GM08714 (cell line): ENCODE measurements around the gene ADH4.
"Not testable (repeated sequence)": the region's sequence is repeated elsewhere in the genome, so short reads cannot be mapped to it uniquely, and the experiment has no call there.

ENCODE experiments used
- H3K4me3 ChIP-seq: fragments of 200-500 bp; sonication (Bioruptor generic); 2 replicates; pipeline ENCODE4 v1.5.1; 2014; ENCODE audit warnings: mild to moderate bottlenecking, low read length, inconsistent platforms
- ZNF274 ChIP-seq: IDR thresholded peaks from 2 replicates; pipeline ENCODE4 v1.6.1; 2012; ENCODE audit warnings: mild to moderate bottlenecking, low read depth, low read length

ADH4 gene

GRCh38 chr4:99104153-99104552 lies 39.9 kb downstream of the ADH4 start:
- no peak for TF ChIP-seq ZNF274
- H3K4me3 ChIP-seq, result no peak overlapping the region

DNA sequence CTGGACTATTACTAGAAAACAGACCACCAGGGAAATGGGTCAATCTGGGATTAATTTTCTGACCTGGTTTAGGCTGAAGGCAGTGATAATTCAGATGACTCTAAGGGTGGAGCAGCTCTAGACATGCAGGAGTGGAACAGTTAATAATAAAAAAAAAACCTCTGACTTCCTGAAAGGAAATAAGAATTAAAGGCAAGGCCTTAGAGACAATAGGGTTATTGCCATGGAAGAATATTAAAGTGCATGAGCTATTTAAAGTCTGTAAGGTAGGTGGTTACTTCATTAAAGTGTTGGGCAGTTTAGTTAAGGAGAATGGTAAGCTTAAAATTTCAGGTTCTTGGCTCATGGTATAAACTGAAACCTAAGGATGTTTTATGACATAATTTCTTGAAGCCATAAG lies 40.9 kb downstream of the ADH4 start:
- no peak overlapping the region for H3K4me3 ChIP-seq
- no peak for TF ChIP-seq ZNF274

- no peak for TF ChIP-seq ZNF274
- no peak overlapping the region for H3K4me3 ChIP-seq
These were observed 41.5 kb downstream of the ADH4 start for GRCh38 chr4:99102634-99103033.

- H3K4me3 ChIP-seq, result no peak overlapping the region
- TF ChIP-seq ZNF274, result no peak
These were observed 43.2 kb downstream of the ADH4 start for GRCh38 chr4:99100876-99101275.

DNA sequence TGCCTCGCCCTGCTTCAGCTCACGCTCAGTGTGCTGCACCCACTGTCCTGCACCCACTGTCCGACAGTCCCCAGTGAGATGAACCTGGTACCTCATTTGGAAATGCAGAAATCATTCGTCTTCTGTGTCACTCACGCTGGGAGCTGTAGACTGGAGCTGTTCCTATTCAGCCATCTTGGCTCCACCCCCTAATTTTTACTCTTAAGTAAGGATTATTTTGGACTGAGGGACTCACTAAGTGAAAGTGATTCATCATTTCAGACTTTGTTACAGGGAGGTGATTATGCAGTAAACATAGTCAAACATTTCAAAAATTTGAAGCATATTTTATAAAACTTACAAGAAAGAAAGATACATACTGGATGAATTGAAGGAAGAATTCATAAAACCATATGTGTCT lies 44.3 kb downstream of the ADH4 start:
- H3K4me3 ChIP-seq, result not testable (repeated sequence)

DNA sequence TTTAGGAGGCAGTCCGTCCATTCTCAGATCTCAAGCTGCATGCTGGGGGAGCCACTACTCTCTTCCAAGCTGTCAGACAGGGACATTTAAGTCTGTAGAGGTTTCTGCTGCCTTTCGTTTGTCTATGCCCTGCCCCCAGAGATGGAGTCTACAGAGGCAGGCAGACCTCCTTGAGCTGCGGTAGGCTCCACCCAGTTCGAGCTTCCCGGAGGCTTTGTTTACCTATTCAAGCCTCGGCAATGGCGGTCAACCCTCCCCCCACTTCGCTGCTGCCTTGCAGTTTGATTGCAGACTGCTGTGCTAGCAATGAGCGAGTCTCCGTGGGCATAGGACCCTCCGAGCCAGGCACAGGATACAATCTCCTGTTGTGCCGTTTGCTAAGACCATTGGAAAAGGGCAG lies 44.8 kb downstream of the ADH4 start:
- H3K4me3 ChIP-seq, result no peak overlapping the region
- no peak for TF ChIP-seq ZNF274

GRCh38 chr4:99091841-99092240 lies 52.3 kb downstream of the ADH4 start:
- H3K4me3 ChIP-seq, result not testable (repeated sequence)

GRCh38 chr4:99091216-99091575 lies 52.9 kb downstream of the ADH4 start:
- H3K4me3 ChIP-seq, result no peak overlapping the region
- no peak for TF ChIP-seq ZNF274

DNA sequence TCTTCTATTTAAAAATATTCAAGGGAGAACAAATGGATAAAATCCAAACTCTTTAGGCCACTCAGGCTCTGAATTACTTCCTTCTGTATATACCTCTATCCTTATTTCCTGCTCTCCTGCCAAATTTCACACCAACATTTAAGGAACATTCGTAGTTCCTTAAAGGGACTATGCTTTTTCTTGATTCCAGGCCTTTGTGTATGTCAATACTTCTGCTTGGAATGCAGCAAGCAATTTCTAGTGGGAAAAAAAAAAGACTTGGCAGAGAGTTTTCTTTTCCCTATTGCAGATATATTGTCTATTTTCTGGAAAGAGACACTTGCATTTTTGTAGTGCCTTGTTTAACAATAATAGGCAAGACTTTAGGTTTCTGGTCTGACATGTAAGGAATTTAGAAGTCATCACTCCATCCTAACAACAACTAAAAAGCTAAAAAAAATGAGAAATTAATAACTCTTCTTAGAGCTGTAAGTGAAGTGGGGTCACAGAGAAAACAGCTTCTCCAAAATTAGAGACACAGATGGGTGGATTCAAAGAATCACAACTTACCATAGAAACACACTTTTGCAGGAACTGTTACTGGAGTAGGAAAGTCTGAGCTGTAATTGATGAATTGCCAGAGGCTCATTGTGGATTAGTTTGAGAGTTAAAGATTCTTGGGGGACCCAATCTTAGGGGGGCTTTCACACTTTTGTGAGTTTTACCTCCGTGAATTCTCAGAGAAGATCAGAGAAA lies 53.4 kb downstream of the ADH4 start:
- H3K4me3 ChIP-seq, result no peak overlapping the region
- TF ChIP-seq ZNF274, result no peak

DNA sequence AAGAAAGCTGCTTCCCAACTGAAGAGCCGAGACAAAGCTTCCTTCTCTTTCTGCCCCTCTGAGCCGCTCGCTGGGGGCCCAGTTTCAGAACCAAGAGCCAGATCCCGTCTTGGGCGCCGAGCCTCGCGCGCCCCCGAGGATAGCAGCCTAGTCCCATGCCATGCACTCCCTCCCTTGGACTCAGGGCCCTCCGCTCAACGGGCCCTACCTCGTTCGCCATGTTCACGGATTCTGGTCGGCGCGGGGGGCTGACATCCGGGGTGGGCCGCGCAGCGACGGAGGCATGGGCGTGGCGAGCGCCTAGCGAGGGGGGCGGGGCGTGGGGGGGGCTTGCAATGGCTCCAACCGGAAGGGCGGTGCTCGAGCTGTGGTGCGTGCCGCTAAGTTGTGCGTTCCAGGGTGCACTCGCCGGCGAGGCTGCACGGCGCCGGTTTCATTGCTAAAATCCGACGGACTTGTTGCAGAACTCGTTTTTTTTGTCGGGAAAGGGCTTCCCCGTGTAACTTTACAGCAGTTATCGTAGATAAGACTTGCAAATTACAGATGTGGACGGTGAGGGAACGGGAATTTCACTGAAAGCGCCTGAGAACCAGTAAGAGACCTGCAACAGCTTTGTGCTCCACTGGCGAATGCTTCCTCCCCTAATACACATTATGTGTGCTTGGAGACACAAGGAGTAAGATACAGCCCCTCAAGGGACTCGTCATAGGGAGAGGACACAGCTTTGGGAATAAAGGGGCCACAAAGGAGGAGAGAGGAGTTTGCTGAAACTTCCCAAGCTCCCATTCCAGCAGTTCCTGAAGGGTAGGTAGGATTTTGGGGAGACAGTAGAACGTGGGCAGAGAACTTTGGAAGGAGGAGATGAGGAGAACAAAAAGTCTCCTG lies 55.4 kb downstream of the ADH4 start, which contains the start of gene ADH5:
TSS of gene ADH5 (minus strand) at position 308 of the 885 bp plus-strand sequence. CDS start at position 220, 88 bp downstream.
- H3K4me3 ChIP-seq, result peak within 1 kb of the TSS; percentile 98
- no peak for TF ChIP-seq ZNF274

DNA sequence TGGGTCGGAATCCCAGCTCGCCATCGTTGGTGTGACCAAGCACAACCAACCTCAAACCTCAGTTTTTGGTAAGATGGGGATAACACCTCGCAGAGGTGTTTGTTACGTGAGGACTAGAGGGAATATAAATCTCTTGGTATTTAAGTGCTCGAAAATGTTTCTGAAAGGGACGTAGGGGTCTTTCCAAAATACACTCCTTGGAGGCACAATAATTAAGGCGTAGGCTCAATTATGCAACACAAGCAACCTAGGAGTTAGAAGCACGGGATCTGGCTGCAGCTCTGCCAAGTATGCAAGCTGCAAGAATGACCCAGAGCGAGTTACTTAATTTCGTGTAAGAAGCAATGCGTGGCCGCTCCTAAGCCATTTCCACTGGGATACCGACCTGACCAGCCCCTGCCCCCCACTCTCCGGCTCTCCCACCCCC lies 56.1 kb downstream of the ADH4 start:
- no peak for TF ChIP-seq ZNF274
- peak overlapping the region; percentile 98 for H3K4me3 ChIP-seq

- H3K4me3 ChIP-seq, result no peak overlapping the region
- TF ChIP-seq ZNF274, result no peak
These were observed 59.5 kb downstream of the ADH4 start for GRCh38 chr4:99084595-99084994.

- no peak for TF ChIP-seq ZNF274
- H3K4me3 ChIP-seq, result no peak overlapping the region
These were observed 61.9 kb downstream of the ADH4 start for GRCh38 chr4:99082192-99082591.

DNA sequence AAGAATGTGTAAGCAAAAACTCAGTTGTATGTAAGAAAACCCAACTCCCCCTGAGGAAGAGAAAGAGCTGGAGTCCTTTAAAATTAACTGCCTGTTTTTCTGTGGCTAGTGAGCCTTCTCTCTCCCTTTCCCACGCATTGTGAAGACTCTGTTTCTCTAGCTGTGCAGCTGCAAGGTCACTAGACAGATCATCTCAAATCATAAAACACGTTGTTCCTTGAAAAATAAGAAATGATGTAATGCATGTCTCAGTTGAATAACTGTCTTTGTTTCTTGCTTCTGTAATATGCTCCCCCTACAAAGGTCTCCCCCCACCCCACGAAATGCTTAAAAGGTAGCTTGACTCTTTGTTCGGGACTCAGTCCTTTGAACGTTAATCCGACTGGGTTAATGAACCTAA lies 63.2 kb downstream of the ADH4 start:
- not testable (repeated sequence) for H3K4me3 ChIP-seq

DNA sequence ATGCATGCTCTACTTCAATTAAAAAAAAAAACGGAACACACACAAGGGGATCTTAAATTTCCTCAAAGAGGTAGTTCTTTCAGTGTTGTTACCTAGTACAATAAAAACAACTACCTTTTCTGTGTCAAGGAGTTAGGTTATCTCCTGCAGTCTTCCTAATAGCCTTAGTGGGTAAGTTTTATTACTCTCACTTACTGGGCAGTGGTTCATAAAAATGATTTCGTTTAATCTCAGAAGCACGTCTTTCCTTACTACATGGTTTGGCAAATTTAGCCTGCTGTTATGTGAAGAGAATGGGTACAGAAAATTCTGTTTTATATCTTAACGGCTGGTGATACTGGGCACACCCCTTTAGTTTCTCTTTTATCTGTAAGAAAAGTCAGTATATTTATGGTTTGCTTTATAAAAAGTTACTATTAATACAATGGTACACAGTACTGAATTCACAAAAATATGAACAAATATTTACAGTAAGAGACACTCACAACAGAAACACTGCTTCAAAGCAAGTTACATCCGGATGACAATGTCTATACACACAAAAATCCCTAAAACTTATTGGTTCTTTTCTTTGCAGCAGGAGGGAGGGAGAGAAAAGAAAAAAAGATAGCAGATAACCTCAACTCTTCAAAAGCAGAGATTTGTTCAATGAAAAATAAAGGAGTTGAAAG lies 64.3 kb downstream of the ADH4 start:
- no peak for TF ChIP-seq ZNF274
- H3K4me3 ChIP-seq, result no peak overlapping the region
